Stomach (tissue), 9 donors: ENCODE data around the gene CHRNB4. TPM values are rescaled to one million over a fixed set of nuclear protein-coding genes. Genes with fewer than 3 reads are reported as not detected.

Source experiments
- DNase-seq, 2 donors: peaks; one replicate each; pipeline versions ENCODE4 v3.0.0 to v3.0.0-alpha.2; 2013 to 2019
- H3K27ac ChIP-seq, 5 donors: fragments of 200-600 bp in 4 of 5; sonication (generic) in 4 of 5; one replicate each; pipeline ENCODE4 v1.5.1; 2013 to 2019; ENCODE audit warnings: mild to moderate bottlenecking in 1 of 5, moderate library complexity in 1 of 5
- H3K27me3 ChIP-seq, 3 donors: fragments of 200-600 bp; sonication (generic); one replicate each; pipeline ENCODE4 v1.5.1; 2017 to 2019; ENCODE audit warnings: mixed run types in 1 of 3
- H3K36me3 ChIP-seq, 4 donors: fragments of 200-600 bp; sonication (generic); 1 replicate in 3 of 4; 2 replicates in 1 of 4; pipeline ENCODE4 v1.5.1; 2016 to 2019
- H3K4me1 ChIP-seq, 4 donors: fragments of 200-600 bp; sonication (generic); one replicate each; pipeline ENCODE4 v1.5.1; 2016 to 2019
- H3K4me3 ChIP-seq, 4 donors: fragments of 200-600 bp; sonication (generic) in 3 of 4; one replicate each; pipeline ENCODE4 v1.5.1; 2016 to 2019; ENCODE audit warnings: mild to moderate bottlenecking in 1 of 4
- H3K9me3 ChIP-seq, 4 donors: fragments of 200-600 bp; sonication (generic); one replicate each; pipeline ENCODE4 v1.5.1; 2016 to 2019
- CTCF ChIP-seq, 7 experiments: fragments of 450-650 bp in 4 of 7; fragments of 200-600 bp in 3 of 7; sonication (generic) in 3 of 7; IDR thresholded peaks; one replicate each; pipeline ENCODE4 v1.5.1; 2016 to 2019; ENCODE audit warnings: antibody characterized with exemption in 7 of 7, control low read depth in 2 of 7, mild to moderate bottlenecking in 1 of 7
- EP300 ChIP-seq: sonication (generic); formaldehyde crosslinking; IDR thresholded peaks from one replicate; pipeline ENCODE4 v1.6.1; 2017; ENCODE audit warnings: antibody characterized with exemption
- POLR2A ChIP-seq, 4 donors: fragments of 450-650 bp; IDR thresholded peaks; one replicate each; pipeline ENCODE4 v1.6.1; 2016; ENCODE audit warnings: antibody characterized with exemption in 4 of 4, control low read depth in 2 of 4, mild to moderate bottlenecking in 1 of 4, moderate library complexity in 1 of 4
- POLR2AphosphoS5 ChIP-seq, 3 donors: sonication (generic); formaldehyde crosslinking; IDR thresholded peaks; one replicate each; pipeline ENCODE4 v1.6.1; 2016; ENCODE audit warnings: antibody characterized with exemption in 3 of 3
- WGBS, 5 donors: extraction: QIAGEN DNeasy Blood & Tissue Kit in 3 of 5; methylation state at CpG; one replicate each; pipeline versions ENCODE4 v1.1.5 to v1.1.7; 2013 to 2018; 5-methylcytosine and 5-hydroxymethylcytosine counted together
- intact Hi-C: fragments of 100-400 bp; cut with DNase I; formaldehyde crosslinking; loops from one replicate; pipeline ENCODE4 v1.15.1; 2023; ENCODE audit warnings: low total_unique reads
- polyA plus RNA-seq, 3 donors: library from polyadenylated mRNA; stranded (reverse); fragments of 200-250 nt; gene quantifications; one replicate each; pipeline ENCODE4 v1.2.3, GENCODE V29; 2013
- total RNA-seq, 5 donors: library from RNA; depleted of rRNA; stranded (reverse); fragments of >200 nt; gene quantifications; one replicate each; pipeline versions ENCODE4 v1.1.0 to v1.2.3, GENCODE V29; 2014 to 2016
- donor health status: healthy with polysubstance abuse.
- donor health status: Bipolar disorder and iron deficiency.
- donor health status: healthy.

CHRNB4 gene
- total and polyA plus RNA-seq, 8 donors, result 0.78 TPM; not detected in 7

- peaks cover 14 to 28% (median 21%) of the 10 kb centered on the region in 4 donors for H3K4me1 ChIP-seq
- H3K27me3 ChIP-seq, result peaks cover 0 to 46% (median 36%) of the 10 kb centered on the region in 3 donors
- no peaks in the 10 kb centered on the region for H3K9me3 ChIP-seq
- no peak overlapping the region for H3K4me3 ChIP-seq
- no peak overlapping the region for H3K27ac ChIP-seq
- 79 to 87% (median 84%) methylated on average over 8 of the region's 8 CpGs for WGBS, 5 donors
- intact Hi-C loops, result loop anchor here (2.0 kb wide), 1 partner anchor 91 kb away; no protein-coding TSS in a partner anchor
- DNase-seq, result peak in 1 of 2 donors; percentile 20
- no peaks in the 10 kb centered on the region for H3K36me3 ChIP-seq
- TF ChIP-seq POLR2A (IDR thresholded peaks at IDR 0.05) (no peak), EP300 (no peak), POLR2AphosphoS5 (IDR thresholded peaks at IDR 0.05) (no peak), CTCF (IDR thresholded peaks at IDR 0.05) (no peak)
Observed at GRCh38 chr15:78618064-78618463, 22.9 kb downstream of the CHRNB4 start.

GRCh38 chr15:78617516-78617915 lies 23.5 kb downstream of the CHRNB4 start:
- Histone ChIP-seq H3K4me3 (no peak overlapping the region), H3K27ac (no peak overlapping the region), H3K27me3 (peaks cover 0 to 41% (median 36%) of the 10 kb centered on the region in 3 donors), H3K9me3 (no peaks in the 10 kb centered on the region), H3K36me3 (no peaks in the 10 kb centered on the region), H3K4me1 (peaks cover 14 to 28% (median 21%) of the 10 kb centered on the region in 4 donors)
- TF ChIP-seq EP300, result no peak
- no peak for TF ChIP-seq POLR2A (IDR thresholded peaks at IDR 0.05)
- no peak for TF ChIP-seq POLR2AphosphoS5 (IDR thresholded peaks at IDR 0.05)
- no peak for TF ChIP-seq CTCF (IDR thresholded peaks at IDR 0.05)
- DNase-seq, result peak; percentile 20 to 27
- intact Hi-C loops, result no loop called here
- 72 to 89% (median 84%) methylated on average over 5 of the region's 5 CpGs for WGBS, 5 donors

GRCh38 chr15:78617076-78617475 lies 23.9 kb downstream of the CHRNB4 start:
- intact Hi-C loops, result no loop called here
- no peaks in the 10 kb centered on the region for H3K9me3 ChIP-seq
- no peaks in the 10 kb centered on the region for H3K36me3 ChIP-seq
- H3K4me3 ChIP-seq, result no peak overlapping the region
- no peak overlapping the region for H3K27ac ChIP-seq
- 59 to 83% (median 75%) methylated on average over 6 to 7 of the region's 7 CpGs for WGBS, 5 donors
- peaks cover 0 to 36% (median 35%) of the 10 kb centered on the region in 3 donors for H3K27me3 ChIP-seq
- TF ChIP-seq POLR2A (IDR thresholded peaks at IDR 0.05), result no peak
- TF ChIP-seq CTCF (IDR thresholded peaks at IDR 0.05), result no peak
- no peak for TF ChIP-seq EP300
- no peak for TF ChIP-seq POLR2AphosphoS5 (IDR thresholded peaks at IDR 0.05)
- peaks cover 14 to 28% (median 21%) of the 10 kb centered on the region in 4 donors for H3K4me1 ChIP-seq
- DNase-seq, result peak in 1 of 2 donors; percentile 22

GRCh38 chr15:78616506-78616905 lies 24.5 kb downstream of the CHRNB4 start:
- whole genome bisulfite sequencing, 5 donors, result 71 to 86% (median 74%) methylated on average over 2 of the region's 2 CpGs

More at GRCh38 chr15:78616506-78616905, 24.5 kb downstream of the CHRNB4 start:
- Histone ChIP-seq H3K9me3 (no peaks in the 10 kb centered on the region), H3K27ac (no peak overlapping the region), H3K4me3 (no peak overlapping the region), H3K4me1 (peaks cover 14 to 28% (median 21%) of the 10 kb centered on the region in 4 donors), H3K36me3 (no peaks in the 10 kb centered on the region), H3K27me3 (peaks cover 0 to 31% (median 29%) of the 10 kb centered on the region in 3 donors)
- intact Hi-C loops, result no loop called here
- DNase-seq, result peak in 1 of 2 donors; percentile 4
- TF ChIP-seq POLR2AphosphoS5 (IDR thresholded peaks at IDR 0.05) (no peak), POLR2A (IDR thresholded peaks at IDR 0.05) (no peak), CTCF (IDR thresholded peaks at IDR 0.05) (no peak), EP300 (no peak)
